Astrocyte of the cerebellum (primary cell): ENCODE measurements around the gene ACAN.

Experiments
- DNase-seq: peaks from one replicate; pipeline ENCODE4 v3.0.0-alpha.2; 2011; ENCODE audit warnings: low read depth
- H3K4me3 ChIP-seq: 2 replicates; pipeline ENCODE4 v1.5.1; 2011; ENCODE audit warnings: mild to moderate bottlenecking, low read depth, low read length, moderate library complexity
- in situ Hi-C: cut with HindIII; loops from 2 replicates; pipeline ENCODE4 v1.10.0; 2017; ENCODE audit warnings: low sequenced_read_pairs
- TF ChIP-seq, protein P1 (sequence below): IDR thresholded peaks from 2 replicates; pipeline ENCODE4 v1.5.1; 2012; ENCODE audit warnings: low read length, low read depth, moderate library complexity, mild to moderate bottlenecking; ENCODE audit errors: missing control alignments

The ACAN gene

DNA sequence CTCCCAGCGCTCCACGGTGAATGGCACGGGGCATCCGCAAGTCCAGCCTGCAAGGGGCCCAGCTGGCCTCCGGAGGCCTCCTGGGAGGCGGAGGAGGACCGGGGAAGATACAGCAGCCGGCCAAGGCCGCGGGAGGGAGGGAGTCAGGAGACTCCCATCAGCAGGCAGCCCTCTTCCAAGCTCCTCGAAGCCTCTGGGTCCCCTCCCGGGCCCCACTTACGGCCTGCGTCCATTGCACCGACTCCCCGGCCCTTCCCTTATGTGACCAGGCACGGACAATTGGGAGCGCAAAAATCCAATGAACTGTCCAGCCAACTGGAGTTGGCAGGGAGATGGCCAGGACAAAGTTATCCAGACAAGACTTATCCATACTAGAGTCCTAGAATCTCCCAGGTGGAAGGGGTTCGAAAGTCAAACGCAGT is 109.3 kb downstream of the ACAN start:
- TF ChIP-seq, protein P1, sequence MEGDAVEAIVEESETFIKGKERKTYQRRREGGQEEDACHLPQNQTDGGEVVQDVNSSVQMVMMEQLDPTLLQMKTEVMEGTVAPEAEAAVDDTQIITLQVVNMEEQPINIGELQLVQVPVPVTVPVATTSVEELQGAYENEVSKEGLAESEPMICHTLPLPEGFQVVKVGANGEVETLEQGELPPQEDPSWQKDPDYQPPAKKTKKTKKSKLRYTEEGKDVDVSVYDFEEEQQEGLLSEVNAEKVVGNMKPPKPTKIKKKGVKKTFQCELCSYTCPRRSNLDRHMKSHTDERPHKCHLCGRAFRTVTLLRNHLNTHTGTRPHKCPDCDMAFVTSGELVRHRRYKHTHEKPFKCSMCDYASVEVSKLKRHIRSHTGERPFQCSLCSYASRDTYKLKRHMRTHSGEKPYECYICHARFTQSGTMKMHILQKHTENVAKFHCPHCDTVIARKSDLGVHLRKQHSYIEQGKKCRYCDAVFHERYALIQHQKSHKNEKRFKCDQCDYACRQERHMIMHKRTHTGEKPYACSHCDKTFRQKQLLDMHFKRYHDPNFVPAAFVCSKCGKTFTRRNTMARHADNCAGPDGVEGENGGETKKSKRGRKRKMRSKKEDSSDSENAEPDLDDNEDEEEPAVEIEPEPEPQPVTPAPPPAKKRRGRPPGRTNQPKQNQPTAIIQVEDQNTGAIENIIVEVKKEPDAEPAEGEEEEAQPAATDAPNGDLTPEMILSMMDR = no peak
- H3K4me3 ChIP-seq = peak overlapping the region; percentile 74
- DNase-seq = no peak
- in situ Hi-C loops = loop anchor here (25.0 kb wide), 1 partner anchor 100 kb away; no protein-coding TSS in a partner anchor

DNA sequence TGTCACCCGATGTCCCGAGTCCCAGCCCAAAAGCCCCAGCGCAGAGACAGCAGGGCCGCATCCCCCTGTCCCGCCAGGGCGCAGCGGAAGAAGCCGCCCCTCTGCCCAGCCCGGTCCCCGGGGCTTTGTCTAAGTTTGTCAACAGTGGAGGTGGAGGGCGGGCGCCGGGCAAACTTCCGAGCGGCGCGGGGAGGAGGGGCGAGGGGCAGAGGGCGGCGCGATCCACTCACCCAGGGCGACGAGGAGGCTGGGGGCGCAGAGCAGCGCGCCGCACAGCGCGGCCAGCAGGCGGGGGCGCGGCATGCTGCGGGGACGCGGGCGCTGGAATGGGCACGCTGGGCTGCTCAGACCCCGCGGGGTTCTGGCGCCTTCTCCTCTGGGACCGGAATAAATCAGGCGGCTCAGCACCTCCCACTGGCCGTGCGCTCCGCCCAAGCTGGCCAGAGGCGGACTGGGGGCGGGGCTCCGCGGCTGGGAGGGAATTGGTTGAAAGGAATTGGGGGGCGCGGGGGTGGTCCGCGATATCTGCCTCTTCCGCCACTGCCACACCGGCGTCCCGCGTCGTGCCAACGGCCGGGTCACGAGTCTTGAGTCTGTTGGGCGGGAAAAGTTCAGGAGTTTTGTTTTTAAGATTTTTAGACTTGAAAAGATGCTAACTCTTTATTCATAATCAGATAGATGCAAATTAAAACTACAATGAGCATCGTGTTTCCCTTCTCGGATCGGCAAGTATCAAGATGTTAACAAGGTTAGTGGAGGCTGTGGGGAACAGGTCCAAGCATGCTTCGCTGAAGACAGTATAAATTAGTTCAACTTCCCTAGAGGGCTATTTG is 110.0 kb downstream of the ACAN start, which contains the start of gene MFGE8:
TSS of gene MFGE8 (minus strand) at position 363 of the 833 bp plus-strand sequence. CDS start at position 303, 60 bp downstream.
- no peak for DNase-seq
- in situ Hi-C loops = loop anchor here (25.0 kb wide), 1 partner anchor 99 kb away; no protein-coding TSS in a partner anchor
- peak within 1 kb of the TSS; percentile 74 for H3K4me3 ChIP-seq
- TF ChIP-seq, protein P1 = no peak

DNA sequence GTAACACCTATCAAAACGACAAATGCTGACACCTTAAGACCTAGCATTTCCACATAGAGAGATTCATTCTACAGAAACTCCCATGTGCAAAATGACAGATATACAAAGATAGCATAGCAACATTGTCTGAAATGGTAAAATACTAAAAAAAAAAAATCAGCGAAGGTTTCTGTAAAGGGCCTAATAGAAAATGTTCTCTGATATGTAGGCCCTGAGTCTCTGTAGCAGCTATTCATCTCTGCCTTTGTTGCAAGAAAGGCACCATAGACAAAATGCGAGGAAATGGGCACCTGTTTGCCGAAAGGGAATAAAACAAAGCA is 110.6 kb downstream of the ACAN start:
- TF ChIP-seq, protein P1 = no peak
- in situ Hi-C loops = loop anchor here (25.0 kb wide), 1 partner anchor 98 kb away; no protein-coding TSS in a partner anchor
- H3K4me3 ChIP-seq = peak overlapping the region; percentile 74
- no peak for DNase-seq

DNA sequence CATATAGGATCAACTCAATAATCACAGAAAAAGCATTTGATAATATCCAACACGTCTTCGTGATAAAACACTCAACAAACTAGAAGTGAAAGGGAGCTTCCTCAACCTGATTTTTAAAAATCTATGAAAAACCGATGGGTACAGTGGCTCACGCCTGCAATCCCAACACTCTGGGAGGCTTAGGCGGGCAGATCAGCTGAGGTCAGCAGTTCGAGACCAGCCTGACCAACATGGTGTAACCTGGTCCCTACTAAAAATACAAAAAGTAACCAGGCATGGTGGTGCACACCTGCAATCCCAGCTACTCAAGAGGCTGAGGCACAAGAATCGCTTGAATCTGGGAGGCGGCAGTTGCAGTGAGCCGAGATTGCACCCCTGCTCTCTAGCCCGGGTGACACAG is 112.1 kb downstream of the ACAN start:
- DNase-seq = no peak
- no peak overlapping the region for H3K4me3 ChIP-seq
- TF ChIP-seq, protein P1 = no peak
- in situ Hi-C loops = loop anchor here (25.0 kb wide), 1 partner anchor 97 kb away; no protein-coding TSS in a partner anchor

DNA sequence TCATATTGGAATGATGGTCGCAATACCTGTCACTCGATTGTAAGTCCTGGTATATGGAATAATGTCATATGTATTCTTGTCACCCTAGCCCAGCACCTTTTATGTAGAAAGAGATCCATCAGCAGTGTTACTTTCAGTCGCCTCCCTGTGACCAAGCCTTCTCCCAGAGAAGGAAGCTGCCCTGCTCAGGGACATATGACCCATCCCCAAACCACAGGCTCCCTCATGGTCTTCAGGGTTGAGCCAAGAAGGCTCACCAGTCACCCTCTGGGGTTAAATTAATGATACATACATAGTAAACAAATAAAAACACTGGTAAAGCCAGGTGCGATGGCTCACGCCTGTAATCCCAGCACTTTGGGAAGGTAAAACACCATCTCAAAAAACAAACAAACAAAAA is 114.5 kb downstream of the ACAN start:
- DNase-seq = no peak
- TF ChIP-seq, protein P1 = no peak
- in situ Hi-C loops = loop anchor here (25.0 kb wide), 1 partner anchor 95 kb away; no protein-coding TSS in a partner anchor

DNA sequence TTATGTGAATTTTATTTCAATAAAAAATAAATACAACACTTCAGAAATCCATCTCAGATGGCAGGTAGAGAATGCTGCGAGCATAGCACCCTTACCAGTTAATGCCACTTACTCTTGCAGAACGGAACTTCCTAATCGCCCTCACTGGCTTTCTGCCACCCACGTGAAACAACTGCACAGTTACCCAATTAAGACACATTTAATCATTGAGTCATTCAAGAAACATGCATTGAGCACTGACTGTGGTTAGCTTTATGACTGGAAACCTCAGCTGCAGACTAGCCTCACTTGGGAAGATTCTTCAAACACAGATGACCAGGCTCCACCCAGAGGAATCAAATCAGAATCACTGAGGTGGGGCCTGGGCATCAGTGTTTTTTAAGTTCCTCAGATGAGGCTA is 115.5 kb downstream of the ACAN start:
- peak; percentile 95 for DNase-seq
- TF ChIP-seq, protein P1 = no peak
- in situ Hi-C loops = loop anchor here (25.0 kb wide), 1 partner anchor 94 kb away; no protein-coding TSS in a partner anchor
- H3K4me3 ChIP-seq = no peak overlapping the region

More for the DNA sequence above, 114.5 kb downstream of the ACAN start:
- H3K4me3 ChIP-seq = no peak overlapping the region
